Stimulated activated naive CD8-positive, alpha-beta T cell treated with anti-CD3 and anti-CD28 coated beads, Interleukin-15, amount 100 ng/mL, for 72 hours (primary cell): ENCODE data around the gene ASTE1.
"Not testable (repeated sequence)": the region's sequence is repeated elsewhere in the genome, so short reads cannot be mapped to it uniquely, and the experiment has no call there.

Experiments used
- ATAC-seq: fragments of 150-1000 bp; cut with Tn5 transposase; 2 replicates; pipeline ENCODE4 v1.10.0; 2021; ENCODE audit warnings: mild to moderate bottlenecking, moderate library complexity
- DNase-seq, 2 donors: peaks; one replicate each; pipeline ENCODE4 v3.0.0; 2021 to 2022
- H3K27ac Mint-ChIP-seq, 2 donors: one replicate each; pipeline ENCODE4 v1.8.0; 2022; ENCODE audit warnings: mild to moderate bottlenecking in 2 of 2, mixed read lengths in 2 of 2, moderate library complexity in 2 of 2
- H3K27me3 Mint-ChIP-seq: one replicate; pipeline ENCODE4 v1.8.0; 2022; ENCODE audit warnings: mixed read lengths
- H3K4me1 Mint-ChIP-seq: one replicate; pipeline ENCODE4 v1.8.0; 2022; ENCODE audit warnings: mild to moderate bottlenecking, mixed read lengths
- H3K4me3 Mint-ChIP-seq, 2 donors: one replicate each; pipeline ENCODE4 v1.8.0; 2022; ENCODE audit warnings: mild to moderate bottlenecking in 2 of 2, mixed read lengths in 2 of 2, moderate library complexity in 1 of 2
- H3K9me3 Mint-ChIP-seq, 2 donors: one replicate each; pipeline ENCODE4 v1.8.0; 2022; ENCODE audit warnings: mixed read lengths in 2 of 2

Gene ASTE1

GRCh38 chr3:131026321-131027151, at the start of gene ASTE1, which contains the start of gene NEK11:
ASTE1 (minus strand) TSS chr3:131026825; CDS start chr3:131025306, 1,519 bp downstream.
NEK11 (plus strand) TSS chr3:131026877; CDS start chr3:131029709, 2,832 bp downstream.
- Mint-ChIP-seq H3K4me1 (peaks cover 40% of the 10 kb centered on the region), H3K27me3 (no peaks in the 10 kb centered on the region), H3K9me3 (no peaks in the 10 kb centered on the region), H3K4me3 (peak within 1 kb of the TSS; percentile 84 to 93), H3K27ac (peak within 1 kb of the TSS; percentile 98)
- DNase-seq (peak; percentile 87 to 92), ATAC-seq (peak; percentile 98)

DNA sequence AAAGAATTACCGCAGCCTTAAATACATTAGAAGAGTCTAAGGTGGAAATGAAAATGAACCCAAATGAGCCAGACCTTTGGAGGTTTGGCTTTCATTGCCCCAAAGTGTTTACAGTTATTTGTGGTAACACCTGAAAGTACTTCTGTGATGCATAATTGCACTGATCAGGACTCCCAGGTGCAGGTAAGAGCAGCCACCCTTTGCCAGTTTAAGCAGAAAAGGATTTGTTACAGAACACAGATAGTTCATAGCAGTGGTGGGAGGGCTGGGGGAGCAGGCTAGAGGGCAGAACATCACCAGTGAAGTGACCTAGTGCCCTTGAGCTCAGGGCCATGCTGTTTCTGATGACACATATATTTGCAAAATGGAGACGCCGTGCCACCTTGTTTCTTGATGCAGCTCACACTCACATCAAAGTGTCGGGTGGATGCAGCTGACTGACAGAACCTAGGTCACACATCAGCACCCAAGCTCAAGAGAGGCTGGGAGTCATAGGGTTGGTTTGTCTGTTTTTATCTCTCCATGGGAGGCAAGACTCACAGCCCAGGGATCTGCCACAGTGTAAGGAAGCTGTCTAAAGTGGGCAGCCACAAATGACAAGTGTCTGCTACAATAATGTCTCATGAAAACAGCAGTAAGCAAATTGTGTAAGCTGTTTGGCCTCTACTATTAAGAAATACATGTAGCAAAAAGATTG, 49.2 kb upstream of the ASTE1 start:
- no peaks in the 10 kb centered on the region for H3K4me1 Mint-ChIP-seq
- no peak for ATAC-seq
- no peak overlapping the region for H3K4me3 Mint-ChIP-seq
- H3K27me3 Mint-ChIP-seq = no peaks in the 10 kb centered on the region
- no peak for DNase-seq
- no peaks in the 10 kb centered on the region for H3K9me3 Mint-ChIP-seq
- H3K27ac Mint-ChIP-seq = no peak overlapping the region

DNA sequence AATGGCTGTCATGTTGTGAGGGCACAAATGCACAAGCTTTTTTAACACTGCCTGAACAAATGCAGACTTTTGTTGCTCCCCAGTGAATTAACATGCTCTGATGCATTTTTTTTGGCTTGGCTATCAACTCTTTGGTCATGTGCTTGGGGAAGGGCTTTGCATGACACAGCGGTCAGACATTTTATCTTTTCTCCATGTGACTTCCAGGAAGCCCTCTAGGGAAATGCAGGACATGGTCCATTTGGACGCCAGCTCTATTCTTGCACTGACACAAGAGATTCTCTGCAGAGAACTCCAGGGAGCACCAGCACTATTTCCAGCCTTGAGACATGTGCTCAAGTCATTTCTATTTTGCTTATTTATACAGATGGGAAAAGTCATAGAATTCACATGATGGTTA, 46.2 kb upstream of the ASTE1 start:
- ATAC-seq (no peak), DNase-seq (no peak)

DNA sequence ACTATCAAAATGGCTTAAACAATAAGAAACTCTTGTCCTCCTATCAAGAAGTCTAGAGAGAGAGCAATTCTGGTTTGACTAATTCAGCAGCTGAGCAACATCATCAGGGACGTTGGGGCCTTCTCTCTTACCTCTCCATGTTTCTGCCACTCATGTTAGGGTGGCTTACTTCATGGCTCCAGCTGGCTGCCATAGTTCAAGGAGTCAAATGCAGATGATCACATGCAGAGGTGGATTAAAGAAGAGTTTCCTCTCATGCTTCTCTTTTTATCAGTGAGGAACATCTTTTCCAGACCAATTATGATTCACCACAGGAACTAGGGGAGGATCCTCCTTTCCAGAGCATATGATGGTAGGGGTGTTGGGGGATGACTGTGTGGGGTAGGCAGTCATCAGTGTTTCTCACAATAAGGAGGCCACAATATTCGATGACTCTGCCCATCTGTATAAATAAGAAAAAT, 45.5 kb upstream of the ASTE1 start:
- DNase-seq (no peak), ATAC-seq (no peak)
- Mint-ChIP-seq H3K4me1 (no peaks in the 10 kb centered on the region), H3K27me3 (no peaks in the 10 kb centered on the region), H3K4me3 (no peak overlapping the region), H3K9me3 (no peaks in the 10 kb centered on the region), H3K27ac (no peak overlapping the region)

More for the DNA sequence above, 46.2 kb upstream of the ASTE1 start:
- Mint-ChIP-seq H3K4me1 (no peaks in the 10 kb centered on the region), H3K9me3 (no peaks in the 10 kb centered on the region), H3K27me3 (no peaks in the 10 kb centered on the region), H3K27ac (no peak overlapping the region), H3K4me3 (no peak overlapping the region)

- no peak overlapping the region for H3K27ac Mint-ChIP-seq
- no peaks in the 10 kb centered on the region for H3K9me3 Mint-ChIP-seq
- peaks cover under 1% of the 10 kb centered on the region for H3K27me3 Mint-ChIP-seq
- no peaks in the 10 kb centered on the region for H3K4me1 Mint-ChIP-seq
- ATAC-seq = no peak
- no peak overlapping the region for H3K4me3 Mint-ChIP-seq
- DNase-seq = no peak
These were observed 41.4 kb upstream of the ASTE1 start for GRCh38 chr3:131067983-131068382.

DNA sequence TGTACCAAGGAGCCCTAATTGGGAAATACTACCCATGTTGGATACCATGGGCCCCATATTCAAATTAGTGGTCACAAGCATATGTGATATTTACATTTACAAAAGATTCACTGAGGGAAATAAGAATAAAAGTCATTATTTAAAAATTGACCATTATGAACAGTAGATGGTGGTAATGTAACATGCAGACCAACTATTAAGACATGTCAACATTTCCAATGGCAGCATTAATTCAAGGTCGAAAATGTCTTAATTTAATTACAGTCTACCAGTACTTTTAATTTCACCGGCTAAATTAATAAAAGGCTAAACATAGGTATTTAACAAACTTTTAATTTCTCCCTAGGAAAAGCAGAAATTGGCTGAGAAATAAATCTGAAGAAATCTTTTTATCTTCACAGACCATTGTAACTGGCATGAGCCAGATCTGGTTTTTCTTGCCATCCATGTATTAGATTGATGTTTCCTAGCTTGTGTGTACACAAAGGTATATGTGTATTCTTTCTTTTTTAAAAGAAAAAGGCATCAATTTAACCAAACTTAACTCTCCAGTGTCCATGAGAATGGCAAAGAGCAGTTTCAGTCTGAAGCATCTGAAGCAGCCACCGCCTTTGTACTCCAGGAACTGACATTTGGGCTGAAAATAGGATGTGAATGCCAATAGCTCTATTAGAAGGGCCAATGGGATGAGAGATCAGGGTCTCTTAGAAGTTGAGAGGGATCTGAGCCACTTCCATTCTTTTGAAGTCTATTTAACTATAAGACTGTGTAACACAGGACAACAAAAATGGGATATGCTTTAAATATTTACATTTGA, 26.6 kb upstream of the ASTE1 start:
- Mint-ChIP-seq H3K27ac (peak overlapping the region; percentile 27 to 52), H3K4me1 (no peaks in the 10 kb centered on the region), H3K9me3 (no peaks in the 10 kb centered on the region), H3K27me3 (no peaks in the 10 kb centered on the region), H3K4me3 (no peak overlapping the region)
- ATAC-seq = no peak
- DNase-seq = no peak

GRCh38 chr3:131050001-131050400, 23.4 kb upstream of the ASTE1 start:
- Mint-ChIP-seq H3K4me1 (no peaks in the 10 kb centered on the region), H3K4me3 (no peak overlapping the region), H3K27ac (no peak overlapping the region), H3K9me3 (peaks cover 7 to 23% of the 10 kb centered on the region in 2 donors), H3K27me3 (no peaks in the 10 kb centered on the region)
- no peak for DNase-seq
- no peak for ATAC-seq

DNA sequence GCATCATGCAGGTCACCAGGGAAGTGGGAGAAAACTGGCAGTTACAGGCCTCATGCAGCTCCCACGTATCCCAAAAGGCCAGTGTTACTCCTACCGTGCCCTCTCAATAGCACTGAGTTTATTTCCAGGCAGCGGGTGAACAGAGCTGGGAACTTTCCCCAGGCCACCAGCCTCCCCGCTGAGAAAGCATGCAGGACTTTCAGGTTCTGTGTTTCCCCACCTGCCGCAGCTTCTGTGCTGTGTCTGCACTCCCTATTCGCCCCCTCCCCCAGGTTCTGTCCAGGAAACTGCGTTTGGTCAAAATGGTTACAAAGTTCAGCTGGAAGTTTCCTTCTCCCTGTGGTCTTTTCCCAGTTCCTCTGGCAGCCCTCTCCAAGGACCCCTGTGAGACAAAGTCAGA, 21.4 kb upstream of the ASTE1 start:
- Mint-ChIP-seq H3K4me3 (no peak overlapping the region), H3K27ac (peak overlapping the region in 1 of 2 donors; percentile 56)
- ATAC-seq = no peak

DNA sequence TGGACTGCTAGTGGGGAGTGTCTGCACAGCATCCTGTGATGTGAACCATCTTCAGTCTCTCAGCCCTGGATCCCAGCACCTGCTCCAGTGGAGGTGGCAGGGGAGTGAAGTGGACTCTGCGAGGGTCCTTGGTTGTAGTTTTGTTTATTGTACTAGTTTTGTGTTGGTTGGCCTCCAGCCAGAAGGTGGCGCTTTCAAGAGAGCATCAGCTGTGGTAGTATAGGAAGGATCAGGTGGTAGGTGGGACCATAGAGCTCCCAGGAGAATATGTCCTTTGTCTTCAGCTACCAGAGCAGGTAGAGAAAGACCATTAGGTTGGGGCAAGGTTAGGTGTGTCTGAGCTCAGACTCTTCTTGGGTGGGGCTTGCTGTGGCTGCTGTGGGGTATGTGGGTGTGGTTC, 21.0 kb upstream of the ASTE1 start:
- DNase-seq (no peak), ATAC-seq (no peak)
- H3K4me3 Mint-ChIP-seq = no peak overlapping the region
- H3K27ac Mint-ChIP-seq = peak overlapping the region in 1 of 2 donors; percentile 56
- peaks cover 10% of the 10 kb centered on the region for H3K4me1 Mint-ChIP-seq
- no peaks in the 10 kb centered on the region for H3K27me3 Mint-ChIP-seq
- peaks cover 25 to 44% of the 10 kb centered on the region in 2 donors for H3K9me3 Mint-ChIP-seq

More for the DNA sequence above, 21.4 kb upstream of the ASTE1 start:
- no peaks in the 10 kb centered on the region for H3K27me3 Mint-ChIP-seq
- DNase-seq = no peak
- peaks cover 25 to 43% of the 10 kb centered on the region in 2 donors for H3K9me3 Mint-ChIP-seq
- peaks cover 5% of the 10 kb centered on the region for H3K4me1 Mint-ChIP-seq

- H3K4me3 Mint-ChIP-seq = peak overlapping the region in 1 of 2 donors; percentile 13
- DNase-seq (peak; percentile 6 to 50), ATAC-seq (peak; percentile 81)
These were observed 15.8 kb upstream of the ASTE1 start for GRCh38 chr3:131042271-131042985.

GRCh38 chr3:131038326-131038725, 11.7 kb upstream of the ASTE1 start:
- no peak for ATAC-seq
- H3K4me3 Mint-ChIP-seq = no peak overlapping the region

More at GRCh38 chr3:131042271-131042985, 15.8 kb upstream of the ASTE1 start:
- H3K27me3 Mint-ChIP-seq = not testable (repeated sequence)
- H3K9me3 Mint-ChIP-seq = peaks cover 23 to 39% of the 10 kb centered on the region in 2 donors
- H3K27ac Mint-ChIP-seq = peak overlapping the region in 1 of 2 donors; percentile 70
- H3K4me1 Mint-ChIP-seq = peaks cover 15% of the 10 kb centered on the region

DNA sequence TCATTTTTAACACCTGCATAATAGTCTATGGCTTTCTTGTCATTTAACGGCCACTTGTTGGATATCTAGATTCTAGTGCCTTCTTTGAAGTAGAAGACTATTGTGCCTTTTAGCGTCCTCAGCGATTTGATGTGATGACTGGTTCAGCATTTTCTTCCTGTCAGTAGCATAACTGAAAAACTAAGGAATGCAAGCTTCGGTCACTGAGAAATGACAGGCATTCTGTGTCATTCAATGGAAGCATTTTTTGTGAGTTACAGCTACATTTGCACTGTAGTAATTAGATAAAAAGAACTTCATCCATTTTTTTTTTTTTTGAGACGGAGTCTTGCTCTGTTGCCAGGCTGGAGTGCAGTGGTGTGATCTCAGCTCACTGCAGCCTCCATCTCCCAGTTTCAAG, 10.4 kb upstream of the ASTE1 start:
- H3K9me3 Mint-ChIP-seq = no peaks in the 10 kb centered on the region
- no peaks in the 10 kb centered on the region for H3K4me1 Mint-ChIP-seq
- no peaks in the 10 kb centered on the region for H3K27me3 Mint-ChIP-seq
- no peak for DNase-seq
- H3K4me3 Mint-ChIP-seq = no peak overlapping the region
- no peak overlapping the region for H3K27ac Mint-ChIP-seq
- no peak for ATAC-seq

More at GRCh38 chr3:131038326-131038725, 11.7 kb upstream of the ASTE1 start:
- Mint-ChIP-seq H3K9me3 (peaks cover 3 to 4% of the 10 kb centered on the region in 2 donors), H3K27me3 (no peaks in the 10 kb centered on the region), H3K4me1 (peaks cover 13% of the 10 kb centered on the region), H3K27ac (no peak overlapping the region)
- DNase-seq = no peak

- DNase-seq (no peak), ATAC-seq (no peak)
- no peak overlapping the region for H3K4me3 Mint-ChIP-seq
- H3K27ac Mint-ChIP-seq = no peak overlapping the region
- no peaks in the 10 kb centered on the region for H3K27me3 Mint-ChIP-seq
- no peaks in the 10 kb centered on the region for H3K4me1 Mint-ChIP-seq
- no peaks in the 10 kb centered on the region for H3K9me3 Mint-ChIP-seq
These were observed 9.7 kb upstream of the ASTE1 start for GRCh38 chr3:131036200-131036816.

DNA sequence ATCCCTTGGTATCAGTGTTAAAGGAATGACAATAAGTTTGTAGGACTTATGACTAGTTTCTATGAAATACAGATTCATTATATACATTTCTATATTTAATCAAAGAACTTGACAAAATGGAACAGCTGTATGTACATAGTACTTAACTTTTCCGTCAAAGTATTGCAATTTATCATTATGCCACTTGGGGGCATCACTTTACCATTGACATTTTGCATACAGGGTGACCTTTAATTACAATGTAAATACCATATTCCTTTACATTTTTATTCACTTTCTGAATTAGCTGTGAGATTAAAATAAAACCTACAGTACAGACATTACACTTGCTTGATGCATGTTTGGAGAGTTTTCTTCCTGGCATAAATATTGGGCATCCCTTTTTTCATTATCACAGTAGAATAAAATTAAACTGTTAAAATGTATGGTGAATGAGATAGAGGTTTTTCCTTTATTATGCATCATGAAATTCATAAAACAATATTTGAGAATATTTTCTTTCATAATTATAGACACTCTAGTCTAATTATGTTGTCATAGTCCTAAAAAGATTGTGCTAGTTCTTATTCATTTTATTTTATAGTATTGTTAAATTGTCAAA, 7.0 kb upstream of the ASTE1 start:
- H3K9me3 Mint-ChIP-seq = no peaks in the 10 kb centered on the region
- DNase-seq (peak in 1 of 2 donors; percentile 36), ATAC-seq (no peak)
- H3K4me3 Mint-ChIP-seq = no peak overlapping the region
- H3K27me3 Mint-ChIP-seq = no peaks in the 10 kb centered on the region
- H3K27ac Mint-ChIP-seq = no peak overlapping the region
- H3K4me1 Mint-ChIP-seq = no peaks in the 10 kb centered on the region
